WERI-Rb-1 (cell line): Measurements from ENCODE around the gene FBLN2.

Source experiments
- DNase-seq: peaks from one replicate; pipeline ENCODE4 v3.0.0-alpha.2; 2020
- H3K27ac ChIP-seq: fragments of 250-450 bp; sonication (Bioruptor Pico); 2 replicates; pipeline ENCODE4 v1.5.1; 2020; ENCODE audit warnings: mild to moderate bottlenecking, moderate library complexity
- H3K27me3 ChIP-seq: fragments of 250-450 bp; sonication (Bioruptor Pico); 2 replicates; pipeline ENCODE4 v1.5.1; 2021; ENCODE audit warnings: mild to moderate bottlenecking, low read depth, moderate library complexity; ENCODE audit not compliant: insufficient read depth, severe bottlenecking
- H3K36me3 ChIP-seq: fragments of 250-450 bp; sonication (Bioruptor Pico); 2 replicates; pipeline ENCODE4 v1.5.1; 2020; ENCODE audit warnings: mild to moderate bottlenecking, moderate library complexity
- H3K4me3 ChIP-seq: 2 replicates; pipeline ENCODE4 v1.5.1; 2011; ENCODE audit warnings: low read depth, mild to moderate bottlenecking, control low read depth, low read length
- H3K9me3 ChIP-seq: fragments of 250-450 bp; sonication (Bioruptor Pico); 2 replicates; pipeline ENCODE4 v1.5.1; 2021; ENCODE audit warnings: mild to moderate bottlenecking, moderate library complexity; ENCODE audit not compliant: severe bottlenecking
- CTCF ChIP-seq: IDR thresholded peaks from 2 replicates; pipeline ENCODE4 v1.5.1; 2011; ENCODE audit warnings: low read depth, mild to moderate bottlenecking, control low read depth, inconsistent platforms, low read length

FBLN2 gene

GRCh38 chr3:13615019-13615528 is 66.1 kb downstream of the FBLN2 start:
- no peaks in the 10 kb centered on the region for H3K36me3 ChIP-seq
- H3K27me3 ChIP-seq: no peaks in the 10 kb centered on the region
- no peak overlapping the region for H3K4me3 ChIP-seq
- H3K27ac ChIP-seq: no peak overlapping the region
- DNase-seq: no peak
- TF ChIP-seq CTCF: no peak
- H3K9me3 ChIP-seq: no peaks in the 10 kb centered on the region

GRCh38 chr3:13616359-13616758 is 67.4 kb downstream of the FBLN2 start:
- no peak overlapping the region for H3K4me3 ChIP-seq
- TF ChIP-seq CTCF: no peak
- H3K27ac ChIP-seq: no peak overlapping the region
- no peaks in the 10 kb centered on the region for H3K36me3 ChIP-seq
- no peaks in the 10 kb centered on the region for H3K9me3 ChIP-seq
- H3K27me3 ChIP-seq: no peaks in the 10 kb centered on the region
- no peak for DNase-seq

GRCh38 chr3:13617097-13617738 is 68.3 kb downstream of the FBLN2 start:
- no peak for TF ChIP-seq CTCF
- Histone ChIP-seq H3K9me3 (no peaks in the 10 kb centered on the region), H3K27ac (no peak overlapping the region), H3K27me3 (no peaks in the 10 kb centered on the region), H3K36me3 (no peaks in the 10 kb centered on the region), H3K4me3 (no peak overlapping the region)
- DNase-seq: no peak

GRCh38 chr3:13617981-13618380 is 69.1 kb downstream of the FBLN2 start:
- H3K36me3 ChIP-seq: no peaks in the 10 kb centered on the region
- no peaks in the 10 kb centered on the region for H3K9me3 ChIP-seq
- H3K27ac ChIP-seq: no peak overlapping the region

GRCh38 chr3:13618836-13619235 is 69.9 kb downstream of the FBLN2 start:
- no peaks in the 10 kb centered on the region for H3K9me3 ChIP-seq
- no peak overlapping the region for H3K27ac ChIP-seq
- no peak for TF ChIP-seq CTCF
- H3K4me3 ChIP-seq: no peak overlapping the region
- no peak for DNase-seq
- no peaks in the 10 kb centered on the region for H3K36me3 ChIP-seq
- no peaks in the 10 kb centered on the region for H3K27me3 ChIP-seq

More at GRCh38 chr3:13617981-13618380, 69.1 kb downstream of the FBLN2 start:
- no peak overlapping the region for H3K4me3 ChIP-seq
- no peaks in the 10 kb centered on the region for H3K27me3 ChIP-seq
- TF ChIP-seq CTCF: no peak
- DNase-seq: no peak
